Measurements from ENCODE around the gene MIS12. TPM values are rescaled to one million over a fixed set of nuclear protein-coding genes. Genes with fewer than 3 reads are reported as not detected.

The MIS12 gene
- total and polyA plus RNA-seq, 2 of the 13 experiments (the other 11 are each of a cell fraction or from before 2014, with no cell fraction given): 13.4 to 28.0 TPM

DNA sequence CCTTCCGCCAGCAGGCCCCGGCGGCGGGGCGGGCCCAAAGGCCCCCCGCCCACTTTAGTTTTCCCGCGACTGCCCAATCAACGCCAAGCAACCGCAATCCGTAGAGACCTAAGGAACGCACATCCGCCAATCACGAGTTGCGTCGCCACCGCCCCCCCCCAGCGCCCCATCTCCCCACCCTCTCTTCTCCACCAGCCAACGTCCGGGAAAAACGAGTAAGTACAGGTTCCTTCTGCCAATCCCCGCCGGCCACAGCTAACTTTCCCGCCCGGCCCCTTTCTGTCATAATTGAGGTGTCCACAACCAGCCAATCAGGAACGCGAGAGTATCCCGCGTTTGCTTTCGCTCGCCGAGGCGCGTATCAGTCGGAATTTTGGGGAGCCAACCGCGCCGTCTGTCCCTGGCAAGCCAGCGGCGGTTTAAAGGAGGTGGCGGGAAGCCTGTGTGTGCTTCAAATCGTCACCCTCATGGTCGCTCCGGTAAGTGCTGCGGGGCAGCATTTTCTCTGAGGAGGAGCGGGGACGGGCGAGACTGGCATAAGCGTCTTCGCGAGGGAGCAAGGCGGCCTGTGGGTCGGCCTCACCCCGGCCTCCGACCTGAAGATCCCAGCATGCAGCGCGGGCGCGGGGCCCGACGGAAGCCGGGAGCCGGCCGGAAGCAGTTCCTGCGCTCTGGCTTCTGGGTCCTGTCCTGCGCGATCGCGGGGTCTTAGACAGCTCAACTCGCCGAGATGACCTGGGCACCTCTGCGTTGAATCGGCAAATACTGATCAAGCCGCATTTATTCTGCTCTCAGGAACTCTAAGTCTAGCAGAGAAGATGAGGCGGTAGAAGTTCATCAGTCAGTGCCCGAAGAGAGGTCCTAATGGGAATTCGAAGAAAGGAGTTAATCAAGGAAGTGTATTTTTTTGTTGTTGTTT, at the start of gene MIS12 (continued):
- TF ChIP-seq PHF5A (CRISPR knock-in tag; IDR thresholded peaks at IDR 0.05; ENCODE audit: low read depth, unreplicated experiment) (no peak), MED13 (CRISPR knock-in tag; IDR thresholded peaks at IDR 0.05) (no peak; the same call in 1 of the 2 replicates), TCF12 (IDR thresholded peaks at IDR 0.05) (no peak), TCF12 (CRISPR knock-in tag; IDR thresholded peaks at IDR 0.05) (no peak), BCL6 (CRISPR knock-in tag; IDR thresholded peaks at IDR 0.05) (peak; percentile 49; the same call in 1 of the 2 replicates), MXI1 (IDR thresholded peaks at IDR 0.05; ENCODE audit: borderline replicate concordance, low read depth, low read length) (peak; percentile 69; the same call in 2 of the 3 replicates), TCF7 (IDR thresholded peaks at IDR 0.05; ENCODE audit: low read depth) (no peak), CBX2 (IDR thresholded peaks at IDR 0.05; ENCODE audit: low read depth, low read length) (no peak), CBX2 (CRISPR knock-in tag; IDR thresholded peaks at IDR 0.05; ENCODE audit: low read depth) (no peak), ZNF878 (CRISPR knock-in tag; IDR thresholded peaks at IDR 0.05) (peak; percentile 81), TMF1 (CRISPR knock-in tag; IDR thresholded peaks at IDR 0.05; ENCODE audit: low read depth) (0 out of 2 replicates have a peak, but pooled peaks have one; percentile 38), RAD51 (IDR thresholded peaks at IDR 0.05; ENCODE audit: borderline replicate concordance) (no peak), ZNF614 (CRISPR knock-in tag; IDR thresholded peaks at IDR 0.05; ENCODE audit: borderline replicate concordance) (peak; percentile 73; the same call in 1 of the 2 replicates), RAD21 (CRISPR knock-in tag; IDR thresholded peaks at IDR 0.05) (peak; percentile 38; the same call in 1 of the 2 replicates), NR2F6 (IDR thresholded peaks at IDR 0.05) (no peak), NR2F6 (CRISPR knock-in tag; IDR thresholded peaks at IDR 0.05) (peak; percentile 9; the same call in 1 of the 2 replicates), HNRNPK (IDR thresholded peaks at IDR 0.05; ENCODE audit: low read depth, low read length, poor library complexity, severe bottlenecking) (no peak), ZNF589 (CRISPR knock-in tag; conservative IDR thresholded peaks at IDR 0.05) (peak; percentile 71; the same call in 1 of the 2 replicates), ZNF234 (CRISPR knock-in tag; conservative IDR thresholded peaks at IDR 0.05) (no peak), IKZF4 (CRISPR knock-in tag; IDR thresholded peaks at IDR 0.05; ENCODE audit: borderline replicate concordance, low read depth, not compliant biosample characterization) (no peak), MLXIP (CRISPR knock-in tag; IDR thresholded peaks at IDR 0.05; ENCODE audit: borderline replicate concordance) (no peak), TBP (CRISPR knock-in tag; IDR thresholded peaks at IDR 0.05) (no peak), NR3C1 (CRISPR knock-in tag; IDR thresholded peaks at IDR 0.05) (no peak), HIVEP1 (CRISPR knock-in tag; IDR thresholded peaks at IDR 0.05) (peak; percentile 86)
- TF ChIP-seq, protein P1, sequence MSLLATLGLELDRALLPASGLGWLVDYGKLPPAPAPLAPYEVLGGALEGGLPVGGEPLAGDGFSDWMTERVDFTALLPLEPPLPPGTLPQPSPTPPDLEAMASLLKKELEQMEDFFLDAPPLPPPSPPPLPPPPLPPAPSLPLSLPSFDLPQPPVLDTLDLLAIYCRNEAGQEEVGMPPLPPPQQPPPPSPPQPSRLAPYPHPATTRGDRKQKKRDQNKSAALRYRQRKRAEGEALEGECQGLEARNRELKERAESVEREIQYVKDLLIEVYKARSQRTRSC (CRISPR knock-in tag; IDR thresholded peaks at IDR 0.05; ENCODE audit: low read depth): no peak
- TF ChIP-seq, protein P2, sequence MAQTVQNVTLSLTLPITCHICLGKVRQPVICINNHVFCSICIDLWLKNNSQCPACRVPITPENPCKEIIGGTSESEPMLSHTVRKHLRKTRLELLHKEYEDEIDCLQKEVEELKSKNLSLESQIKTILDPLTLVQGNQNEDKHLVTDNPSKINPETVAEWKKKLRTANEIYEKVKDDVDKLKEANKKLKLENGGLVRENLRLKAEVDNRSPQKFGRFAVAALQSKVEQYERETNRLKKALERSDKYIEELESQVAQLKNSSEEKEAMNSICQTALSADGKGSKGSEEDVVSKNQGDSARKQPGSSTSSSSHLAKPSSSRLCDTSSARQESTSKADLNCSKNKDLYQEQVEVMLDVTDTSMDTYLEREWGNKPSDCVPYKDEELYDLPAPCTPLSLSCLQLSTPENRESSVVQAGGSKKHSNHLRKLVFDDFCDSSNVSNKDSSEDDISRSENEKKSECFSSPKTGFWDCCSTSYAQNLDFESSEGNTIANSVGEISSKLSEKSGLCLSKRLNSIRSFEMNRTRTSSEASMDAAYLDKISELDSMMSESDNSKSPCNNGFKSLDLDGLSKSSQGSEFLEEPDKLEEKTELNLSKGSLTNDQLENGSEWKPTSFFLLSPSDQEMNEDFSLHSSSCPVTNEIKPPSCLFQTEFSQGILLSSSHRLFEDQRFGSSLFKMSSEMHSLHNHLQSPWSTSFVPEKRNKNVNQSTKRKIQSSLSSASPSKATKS (CRISPR knock-in tag; IDR thresholded peaks at IDR 0.05): no peak

Measured in HepG2 (cell line).